Thyroid gland (tissue), 4 donors: ENCODE measurements around the gene LIX1.
"Not testable (repeated sequence)": the region's sequence is repeated elsewhere in the genome, so short reads cannot be mapped to it uniquely, and the experiment has no call there.

Experiments
- POLR2A ChIP-seq, 2 donors: fragments of 450-650 bp; IDR thresholded peaks; one replicate each; pipeline ENCODE4 v1.6.1; 2017; ENCODE audit warnings: antibody characterized with exemption in 2 of 2, mild to moderate bottlenecking in 2 of 2, moderate library complexity in 1 of 2
- TF ChIP-seq, protein P1 (sequence below), 6 experiments: fragments of 200-600 bp in 3 of 6; fragments of 450-650 bp in 3 of 6; sonication (generic) in 3 of 6; IDR thresholded peaks; one replicate each; pipeline ENCODE4 v1.5.1; 2016 to 2019; ENCODE audit warnings: antibody characterized with exemption in 6 of 6, mild to moderate bottlenecking in 2 of 6, inconsistent platforms in 1 of 6, moderate library complexity in 1 of 6

DNA sequence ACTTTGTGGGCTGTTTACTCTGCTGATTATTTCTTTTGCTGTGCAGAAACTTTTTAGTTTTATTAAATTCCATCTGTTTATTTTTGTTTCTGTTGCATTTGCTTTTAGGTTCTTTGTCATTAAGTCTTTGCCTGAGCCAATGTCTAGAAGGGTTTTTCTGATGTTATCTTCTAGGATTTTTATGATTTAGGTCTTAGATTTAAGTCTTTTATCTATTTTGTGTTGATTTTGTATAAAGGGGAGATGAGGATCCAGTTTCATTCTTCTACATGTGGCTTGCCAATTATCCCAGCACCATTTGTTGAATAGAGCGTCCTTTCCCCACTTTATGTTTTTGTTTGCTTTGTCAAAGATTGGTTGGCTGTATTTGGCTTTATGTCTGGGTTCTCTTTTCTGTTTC lies 47.1 kb upstream of the LIX1 start:
- TF ChIP-seq, protein P1, sequence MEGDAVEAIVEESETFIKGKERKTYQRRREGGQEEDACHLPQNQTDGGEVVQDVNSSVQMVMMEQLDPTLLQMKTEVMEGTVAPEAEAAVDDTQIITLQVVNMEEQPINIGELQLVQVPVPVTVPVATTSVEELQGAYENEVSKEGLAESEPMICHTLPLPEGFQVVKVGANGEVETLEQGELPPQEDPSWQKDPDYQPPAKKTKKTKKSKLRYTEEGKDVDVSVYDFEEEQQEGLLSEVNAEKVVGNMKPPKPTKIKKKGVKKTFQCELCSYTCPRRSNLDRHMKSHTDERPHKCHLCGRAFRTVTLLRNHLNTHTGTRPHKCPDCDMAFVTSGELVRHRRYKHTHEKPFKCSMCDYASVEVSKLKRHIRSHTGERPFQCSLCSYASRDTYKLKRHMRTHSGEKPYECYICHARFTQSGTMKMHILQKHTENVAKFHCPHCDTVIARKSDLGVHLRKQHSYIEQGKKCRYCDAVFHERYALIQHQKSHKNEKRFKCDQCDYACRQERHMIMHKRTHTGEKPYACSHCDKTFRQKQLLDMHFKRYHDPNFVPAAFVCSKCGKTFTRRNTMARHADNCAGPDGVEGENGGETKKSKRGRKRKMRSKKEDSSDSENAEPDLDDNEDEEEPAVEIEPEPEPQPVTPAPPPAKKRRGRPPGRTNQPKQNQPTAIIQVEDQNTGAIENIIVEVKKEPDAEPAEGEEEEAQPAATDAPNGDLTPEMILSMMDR (IDR thresholded peaks at IDR 0.05): not testable (repeated sequence)
- not testable (repeated sequence) for TF ChIP-seq POLR2A (IDR thresholded peaks at IDR 0.05)
